SH-SY5Y (cell line): ENCODE data around the gene CLDN17.

Source experiments
- GATA2 ChIP-seq: IDR thresholded peaks from 2 replicates; pipeline ENCODE4 v1.6.1; 2011; ENCODE audit warnings: mild to moderate bottlenecking, low read depth, low read length
- GATA3 ChIP-seq: IDR thresholded peaks from 2 replicates; pipeline ENCODE4 v1.6.1; 2011; ENCODE audit warnings: low read depth, mild to moderate bottlenecking, low read length, moderate library complexity

DNA sequence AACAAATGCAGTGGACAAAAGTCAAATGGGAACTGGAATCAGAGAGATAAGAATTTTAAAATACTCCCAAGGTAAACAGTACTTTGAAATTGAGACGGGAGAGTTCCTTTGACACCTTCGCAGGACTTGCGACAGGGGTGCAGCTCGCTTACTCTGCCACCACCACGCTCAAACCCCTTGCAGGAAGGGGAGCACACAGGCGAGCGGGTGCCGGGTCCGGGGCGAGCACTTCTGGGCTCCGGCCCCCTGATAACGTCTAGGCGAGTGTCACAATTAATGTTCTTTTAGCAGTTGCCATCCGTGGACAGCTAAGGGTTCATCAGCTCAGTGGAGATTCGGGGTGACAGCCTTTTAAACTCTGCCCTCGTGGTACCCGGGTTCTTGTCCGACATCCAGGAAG is 37.4 kb downstream of the CLDN17 start:
- no peak for TF ChIP-seq GATA2
- TF ChIP-seq GATA3 = no peak
